ENCODE data around the gene SLC9C1.

Gene SLC9C1

DNA sequence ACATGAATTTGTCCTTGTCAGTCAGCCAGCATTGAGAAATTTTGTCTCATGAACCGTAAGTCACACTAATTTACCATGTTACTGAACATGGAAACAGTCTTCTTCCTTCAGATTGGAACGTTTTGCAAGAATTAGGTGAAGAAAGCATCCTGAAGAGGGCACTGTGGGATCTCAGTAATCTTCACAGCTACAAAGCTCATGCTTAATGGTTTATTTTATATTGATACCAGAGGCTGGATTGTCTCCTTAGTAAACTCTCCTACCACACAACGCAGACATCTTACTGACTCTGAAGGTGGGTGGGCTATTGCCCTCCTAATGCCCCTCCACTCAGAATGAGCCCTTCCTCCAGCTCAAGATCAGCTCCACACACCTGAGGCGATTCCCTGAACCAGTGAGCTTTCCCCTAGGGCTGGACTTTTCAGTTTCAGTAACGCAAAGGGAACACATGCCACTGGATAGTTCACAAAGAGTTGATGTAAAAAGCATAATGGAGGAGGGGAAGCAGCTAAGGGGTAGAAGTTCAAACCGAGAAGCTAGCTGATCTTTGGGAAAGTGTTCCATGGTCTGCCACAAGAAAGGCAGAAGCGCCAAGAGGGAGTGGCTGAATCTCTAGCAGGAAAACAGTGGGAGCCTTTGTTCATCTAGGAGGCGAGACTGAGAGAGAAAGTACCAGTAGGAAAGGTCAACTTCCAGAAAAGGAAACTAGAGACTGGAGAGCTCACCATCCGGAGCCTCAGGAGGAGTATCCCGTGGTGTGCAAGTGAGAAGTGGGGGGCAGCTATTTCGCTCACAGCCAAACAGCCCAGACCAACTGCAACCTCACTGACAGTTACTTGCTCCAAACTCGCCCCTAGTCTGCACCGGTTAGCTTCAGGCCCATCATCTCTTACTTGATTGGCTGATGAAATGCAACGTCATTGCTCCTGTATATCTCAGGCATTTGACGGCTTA lies at the start of gene SLC9C1:
Gene SLC9C1, minus strand, starts transcription at position 849 of the 954 bp plus-strand sequence. CDS start 7,425 bp downstream, outside the sequence.
- Histone ChIP-seq H3K9me3 (ENCODE audit: control insufficient read depth, insufficient read depth, low read length) (peaks cover 3% of the 10 kb centered on the region; the same call in 1 of the 2 replicates), H3K27me3 (ENCODE audit: control insufficient read depth, low read length) (no peaks in the 10 kb centered on the region), H3K9me2 (replicated peaks; ENCODE audit: control insufficient read depth, low read length) (no peaks in the 10 kb centered on the region), H3K36me3 (ENCODE audit: control insufficient read depth, low read length) (no peaks in the 10 kb centered on the region; the same call in 1 of the 2 replicates), H3F3A (ENCODE audit: control insufficient read depth, insufficient read depth) (peaks cover 12% of the 10 kb centered on the region), H4K20me1 (ENCODE audit: control insufficient read depth, insufficient read depth, low read depth, low read length) (no peaks in the 10 kb centered on the region), H3K27ac (ENCODE audit: low read depth, low read length) (peak within 1 kb of the TSS; percentile 58), H3K4me2 (ENCODE audit: low read length) (peak within 1 kb of the TSS; percentile 79), H3K4me3 (ENCODE audit: low read length) (peak within 1 kb of the TSS; percentile 68), H3K4me1 (ENCODE audit: control insufficient read depth, low read length) (peaks cover 52% of the 10 kb centered on the region), H3K79me2 (ENCODE audit: control insufficient read depth, low read length) (no peaks in the 10 kb centered on the region)
- TF ChIP-seq EZH2phosphoT487 (IDR thresholded peaks at IDR 0.05; ENCODE audit: borderline replicate concordance, low read length) (no peak), CTCF (IDR thresholded peaks at IDR 0.05; ENCODE audit: low read depth, low read length, poor library complexity, severe bottlenecking) (peak; percentile 65)

DNA sequence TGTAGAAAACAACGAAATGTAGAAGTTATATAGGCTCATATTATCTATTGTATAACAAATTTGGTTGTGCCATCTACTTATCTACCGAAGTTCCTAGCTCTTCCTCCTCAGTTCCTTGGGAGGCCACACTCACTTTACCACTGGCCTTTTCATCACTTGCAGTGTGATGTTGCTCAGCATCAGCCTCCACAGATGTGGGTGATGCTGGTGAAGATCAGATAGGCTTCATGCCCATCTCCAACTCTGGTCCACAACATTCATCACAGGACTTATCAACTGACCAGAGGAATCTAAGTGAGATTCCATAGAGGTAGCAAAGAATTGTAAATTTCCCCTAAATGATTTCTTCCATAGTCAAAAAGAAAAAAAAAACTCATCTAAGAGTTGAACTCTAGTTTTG lies 47.4 kb upstream of the SLC9C1 start:
- 0 out of 2 replicates have a peak, but pooled peaks cover 4% of the 10 kb centered on the region for H3K79me2 ChIP-seq (ENCODE audit: control insufficient read depth, low read length)
- no peak overlapping the region for H3K4me2 ChIP-seq (ENCODE audit: low read length)
- H3K9me3 ChIP-seq (ENCODE audit: control insufficient read depth, insufficient read depth, low read length): no peaks in the 10 kb centered on the region
- no peaks in the 10 kb centered on the region for H3K27me3 ChIP-seq (ENCODE audit: control insufficient read depth, low read length)
- H4K20me1 ChIP-seq (ENCODE audit: control insufficient read depth, insufficient read depth, low read depth, low read length): no peaks in the 10 kb centered on the region
- H3K27ac ChIP-seq (ENCODE audit: low read depth, low read length): no peak overlapping the region
- no peaks in the 10 kb centered on the region for H3F3A ChIP-seq (ENCODE audit: control insufficient read depth, insufficient read depth)
- no peak for TF ChIP-seq EZH2phosphoT487 (IDR thresholded peaks at IDR 0.05; ENCODE audit: borderline replicate concordance, low read length)
- TF ChIP-seq CTCF (IDR thresholded peaks at IDR 0.05; ENCODE audit: low read depth, low read length, poor library complexity, severe bottlenecking): no peak
- no peaks in the 10 kb centered on the region for H3K9me2 ChIP-seq (replicated peaks; ENCODE audit: control insufficient read depth, low read length)
- peaks cover 12% of the 10 kb centered on the region for H3K36me3 ChIP-seq (ENCODE audit: control insufficient read depth, low read length)
- H3K4me3 ChIP-seq (ENCODE audit: low read length): no peak overlapping the region
- H3K4me1 ChIP-seq (ENCODE audit: control insufficient read depth, low read length): no peaks in the 10 kb centered on the region

GRCh38 chr3:112339609-112340008 lies 45.6 kb upstream of the SLC9C1 start:
- Histone ChIP-seq H3K9me2 (replicated peaks; ENCODE audit: control insufficient read depth, low read length) (no peaks in the 10 kb centered on the region), H3K9me3 (ENCODE audit: control insufficient read depth, insufficient read depth, low read length) (no peaks in the 10 kb centered on the region), H3K79me2 (ENCODE audit: control insufficient read depth, low read length) (peaks cover 15% of the 10 kb centered on the region), H3K4me1 (ENCODE audit: control insufficient read depth, low read length) (peaks cover 10% of the 10 kb centered on the region; the same call in 1 of the 2 replicates), H3K36me3 (ENCODE audit: control insufficient read depth, low read length) (peaks cover 4% of the 10 kb centered on the region), H4K20me1 (ENCODE audit: control insufficient read depth, insufficient read depth, low read depth, low read length) (no peaks in the 10 kb centered on the region), H3K4me2 (ENCODE audit: low read length) (no peak overlapping the region), H3K27ac (ENCODE audit: low read depth, low read length) (no peak overlapping the region), H3K27me3 (ENCODE audit: control insufficient read depth, low read length) (no peaks in the 10 kb centered on the region), H3K4me3 (ENCODE audit: low read length) (no peak overlapping the region), H3F3A (ENCODE audit: control insufficient read depth, insufficient read depth) (no peaks in the 10 kb centered on the region)
- TF ChIP-seq CTCF (IDR thresholded peaks at IDR 0.05; ENCODE audit: low read depth, low read length, poor library complexity, severe bottlenecking) (no peak), EZH2phosphoT487 (IDR thresholded peaks at IDR 0.05; ENCODE audit: borderline replicate concordance, low read length) (no peak)

Measured in DOHH2 (cell line).